SW 1271 (cell line): Measurements from ENCODE around the gene UGT1A8.
"Not testable (repeated sequence)": the region's sequence is repeated elsewhere in the genome, so short reads cannot be mapped to it uniquely, and the experiment has no call there.

Experiments
- DNase-seq, 2 experiments: peaks; one replicate each; lab custom pipeline; 2025; lab: John Stamatoyannopoulos, UW

UGT1A8 gene

DNA sequence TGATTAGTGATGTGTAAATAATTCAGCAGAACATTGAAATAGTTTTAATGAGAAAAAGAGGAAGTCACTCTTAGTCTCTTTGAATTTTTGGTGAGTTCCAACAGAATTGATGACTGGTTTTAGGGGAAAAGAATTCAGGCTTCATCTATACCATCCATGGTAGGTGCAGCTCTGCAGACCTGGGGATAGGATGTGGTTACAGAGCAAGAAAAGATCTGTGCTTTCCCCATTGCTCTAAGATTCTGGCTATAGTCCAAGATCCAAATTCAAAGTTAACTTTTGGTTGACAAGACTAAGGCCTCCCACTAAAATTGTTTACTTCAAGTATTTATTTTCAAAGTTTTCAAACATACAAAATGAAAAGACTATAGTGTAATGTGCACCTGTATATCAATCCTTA is 22.4 kb downstream of the UGT1A8 start:
- DNase-seq: no peak

DNA sequence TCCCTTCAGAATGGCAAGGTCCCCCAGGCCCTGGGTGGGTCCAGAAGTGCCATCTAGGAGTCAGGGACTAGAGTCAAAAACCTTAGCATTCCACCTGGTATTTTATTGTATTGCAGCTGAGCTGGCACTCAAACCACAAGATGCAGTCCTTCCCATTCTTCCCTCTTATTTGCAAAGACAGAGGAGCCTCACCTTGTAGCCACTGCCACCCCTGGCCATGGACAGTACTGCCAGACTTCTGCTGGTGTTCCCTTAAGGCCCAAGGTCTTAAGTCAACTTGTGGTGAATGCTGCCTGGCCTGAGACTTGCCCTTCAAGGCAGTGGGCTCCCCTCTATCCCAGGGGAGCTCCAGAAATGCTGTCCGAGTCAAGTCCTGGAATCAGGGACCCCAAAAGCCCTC is 25.7 kb downstream of the UGT1A8 start:
- peak in 1 of 2 experiments; percentile 2 for DNase-seq

DNA sequence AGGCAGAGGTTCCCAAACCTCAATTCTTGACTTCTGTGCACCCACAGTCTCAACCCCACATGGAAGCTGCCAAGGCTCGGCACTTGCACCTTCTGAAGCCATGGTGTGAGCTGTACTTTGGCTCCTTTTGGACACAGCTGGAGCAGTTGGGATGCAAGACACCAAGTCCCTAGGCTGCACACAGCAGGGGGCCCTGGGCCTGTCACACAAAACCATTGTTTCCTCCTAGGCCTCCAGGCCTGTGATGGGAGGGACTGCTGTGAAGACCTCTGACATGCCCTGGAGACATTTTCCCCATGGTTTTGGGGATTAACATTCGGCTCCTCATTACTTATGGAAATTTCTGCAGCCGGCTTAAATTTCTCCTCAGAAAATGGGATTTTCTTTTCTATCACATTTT is 28.6 kb downstream of the UGT1A8 start:
- DNase-seq: not testable (repeated sequence)

DNA sequence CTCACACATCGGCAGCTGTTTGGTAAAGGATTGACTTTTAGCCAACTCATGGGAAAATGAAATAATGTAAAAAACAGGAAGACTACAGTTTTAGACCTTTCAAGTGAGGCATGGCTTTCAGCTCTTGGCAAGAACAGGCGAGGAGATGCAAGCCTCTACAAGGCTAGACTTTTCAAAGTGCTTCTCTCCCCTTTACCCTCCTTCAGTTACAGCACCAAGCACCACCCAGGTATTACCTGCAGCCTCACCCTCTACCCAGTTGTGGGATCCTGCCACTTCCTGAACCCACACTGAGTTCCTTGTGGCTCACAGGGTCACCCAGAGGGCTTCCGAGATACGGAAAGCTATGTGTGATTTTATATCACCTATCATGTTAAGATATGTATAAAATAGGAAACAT is 33.5 kb downstream of the UGT1A8 start:
- DNase-seq: no peak

DNA sequence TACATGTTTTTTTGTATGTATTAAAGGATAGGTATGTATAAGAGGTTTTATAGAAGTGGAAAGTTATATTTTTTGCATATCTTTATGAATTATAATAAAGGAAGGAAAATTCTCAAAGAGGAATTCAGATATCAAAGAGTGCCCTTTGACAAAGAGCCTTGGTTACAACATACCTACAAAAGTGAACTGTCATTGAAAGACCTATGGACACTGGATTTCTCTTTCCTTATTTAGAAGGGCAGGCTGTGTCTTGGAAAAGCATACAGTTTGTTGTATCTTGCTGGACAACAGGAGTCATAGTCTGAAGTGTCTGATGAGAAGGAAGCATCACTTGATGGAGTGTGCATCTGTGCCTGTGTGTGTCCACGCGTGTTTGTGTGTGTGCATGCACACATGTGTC is 34.0 kb downstream of the UGT1A8 start:
- DNase-seq: no peak

DNA sequence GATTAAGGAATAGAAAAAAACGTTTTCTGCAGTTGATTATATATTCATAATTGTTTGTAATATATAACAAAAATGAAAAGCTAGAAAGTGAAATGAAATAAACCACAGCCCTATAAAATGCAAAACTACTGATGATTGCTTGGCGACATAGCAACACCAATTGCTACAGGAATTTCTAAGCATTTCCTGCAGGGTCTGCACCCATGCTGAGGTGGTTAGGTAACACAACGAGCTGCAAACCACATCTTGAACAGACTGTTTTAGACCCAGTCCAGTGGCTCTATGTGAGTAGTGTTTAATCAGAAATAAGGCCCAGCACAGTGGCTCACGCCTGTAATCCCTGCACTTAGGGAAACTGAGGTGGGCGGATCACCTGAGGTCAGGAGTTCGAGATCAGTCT is 37.1 kb downstream of the UGT1A8 start:
- no peak for DNase-seq

DNA sequence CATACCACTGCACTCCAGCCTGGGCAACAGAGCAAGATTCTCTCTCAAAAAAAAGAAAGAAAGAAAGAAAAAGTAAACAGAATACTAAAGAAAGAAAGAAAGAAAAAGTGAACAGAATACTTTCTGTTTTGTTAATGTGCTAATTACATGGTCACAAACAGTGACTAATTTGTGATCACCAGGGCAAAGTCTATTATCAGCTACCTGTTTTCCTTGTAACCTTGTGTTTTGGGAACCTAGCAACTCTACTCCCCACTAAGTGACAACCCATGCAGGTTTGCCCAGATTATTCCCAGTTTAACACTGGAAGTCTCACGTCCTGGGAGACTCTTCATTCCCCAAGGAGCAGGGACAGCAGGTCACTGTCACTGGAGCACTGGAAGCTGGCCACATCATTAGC is 37.6 kb downstream of the UGT1A8 start:
- no peak for DNase-seq

DNA sequence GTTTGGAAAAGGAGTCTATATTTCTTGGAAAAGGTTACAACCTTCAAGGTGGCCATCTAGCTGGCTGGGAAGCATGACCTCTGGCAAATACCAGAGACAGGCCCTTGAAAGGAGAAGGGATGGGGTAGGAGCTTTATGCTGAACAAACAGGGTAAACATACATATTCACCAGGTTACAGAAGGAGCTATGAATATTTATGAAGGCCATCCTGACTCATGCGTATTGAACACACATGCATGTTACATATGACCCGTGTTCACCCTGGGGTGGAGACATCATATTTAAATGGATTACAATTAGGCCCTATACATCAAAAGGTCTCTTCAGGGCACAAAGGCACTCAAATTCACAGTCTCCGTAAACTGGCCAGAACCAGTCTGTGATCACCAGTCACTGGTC is 38.5 kb downstream of the UGT1A8 start:
- not testable (repeated sequence) for DNase-seq

DNA sequence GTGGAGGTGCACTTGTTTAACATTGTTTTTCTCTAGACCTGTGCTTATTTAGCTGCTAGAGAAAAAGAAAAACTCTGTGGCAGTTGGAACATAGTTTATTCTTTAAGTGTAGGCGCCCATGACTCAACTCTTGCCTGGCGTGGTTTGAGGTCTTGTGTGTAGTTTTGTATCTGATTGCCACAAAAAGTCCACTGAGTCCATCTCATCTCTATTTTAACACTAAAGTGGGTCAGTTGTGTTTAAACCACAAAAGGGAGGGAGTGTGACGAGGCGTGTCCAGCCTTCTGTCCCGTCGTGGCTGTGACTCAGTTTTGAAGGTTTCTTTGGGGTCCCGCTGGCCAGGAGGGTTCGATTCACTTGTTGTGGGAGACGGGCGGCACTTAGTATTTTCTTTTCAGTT is 39.0 kb downstream of the UGT1A8 start:
- DNase-seq: no peak

DNA sequence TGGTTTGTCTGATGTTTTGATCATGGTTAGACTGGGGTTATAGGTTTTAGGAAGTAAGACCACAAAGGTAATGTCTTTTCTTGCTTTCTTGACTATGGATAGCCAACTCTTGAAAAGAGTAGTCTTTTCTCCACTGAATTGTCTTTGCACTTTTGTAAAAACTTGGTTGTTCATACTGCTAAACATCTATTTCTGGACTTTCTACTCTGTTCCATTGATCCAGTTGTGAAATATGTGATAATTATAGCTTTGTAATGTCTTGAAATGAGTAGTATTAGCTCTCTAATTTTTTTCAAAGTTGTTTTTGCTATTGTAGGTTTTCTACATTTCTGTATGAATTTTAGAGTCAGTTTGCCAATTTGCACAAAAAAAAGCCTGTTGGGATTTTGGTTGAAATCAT is 41.2 kb downstream of the UGT1A8 start:
- DNase-seq: no peak

DNA sequence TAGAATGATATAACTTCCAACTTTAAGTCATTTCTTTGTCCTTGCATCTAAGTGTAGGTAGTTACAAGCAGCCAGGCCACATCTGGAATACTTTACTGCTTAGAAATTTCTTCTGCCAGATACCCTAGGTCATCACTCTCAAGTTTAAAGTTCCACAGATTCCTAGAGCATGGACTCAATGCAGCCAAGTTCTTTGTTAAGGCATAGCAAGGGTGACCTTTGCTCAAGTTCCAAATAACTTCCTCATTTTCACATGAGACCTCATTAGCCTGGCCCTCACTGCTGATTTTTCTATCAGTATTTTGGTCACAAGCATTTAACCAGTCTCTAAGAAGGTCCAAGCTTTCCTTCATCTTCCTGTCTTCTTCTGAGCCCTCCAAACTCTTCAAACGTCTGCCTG is 46.5 kb downstream of the UGT1A8 start:
- DNase-seq: no peak

DNA sequence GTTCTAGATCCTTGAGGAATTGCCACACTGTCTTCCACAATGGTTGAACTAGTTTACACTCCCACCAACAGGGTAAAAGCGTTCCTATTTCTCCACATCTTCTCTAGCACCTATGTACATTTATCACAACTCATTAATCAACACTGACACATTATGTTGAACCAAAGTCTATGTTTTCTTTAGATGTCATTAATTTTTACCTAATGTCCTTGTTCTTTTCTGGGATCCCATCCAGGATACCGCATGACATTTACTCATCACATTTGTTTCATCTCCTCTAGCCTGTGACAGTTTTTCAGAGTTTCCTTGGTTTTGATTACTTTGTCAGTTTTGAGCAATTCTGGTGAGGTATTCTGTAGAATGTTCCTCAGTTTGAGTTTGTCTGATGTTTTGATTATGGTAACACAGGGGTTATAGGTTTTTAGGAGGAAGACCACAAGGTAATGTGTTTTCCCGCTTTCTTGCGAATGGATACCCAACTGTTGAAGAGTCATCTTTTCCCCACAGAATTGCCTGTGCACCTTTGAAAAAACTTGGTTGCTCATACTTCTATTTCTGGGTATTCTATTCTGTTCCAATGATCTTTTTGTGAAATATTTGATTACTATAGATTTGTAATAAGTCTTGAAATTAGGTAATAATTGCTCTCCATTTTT is 51.3 kb downstream of the UGT1A8 start:
- DNase-seq: no peak

DNA sequence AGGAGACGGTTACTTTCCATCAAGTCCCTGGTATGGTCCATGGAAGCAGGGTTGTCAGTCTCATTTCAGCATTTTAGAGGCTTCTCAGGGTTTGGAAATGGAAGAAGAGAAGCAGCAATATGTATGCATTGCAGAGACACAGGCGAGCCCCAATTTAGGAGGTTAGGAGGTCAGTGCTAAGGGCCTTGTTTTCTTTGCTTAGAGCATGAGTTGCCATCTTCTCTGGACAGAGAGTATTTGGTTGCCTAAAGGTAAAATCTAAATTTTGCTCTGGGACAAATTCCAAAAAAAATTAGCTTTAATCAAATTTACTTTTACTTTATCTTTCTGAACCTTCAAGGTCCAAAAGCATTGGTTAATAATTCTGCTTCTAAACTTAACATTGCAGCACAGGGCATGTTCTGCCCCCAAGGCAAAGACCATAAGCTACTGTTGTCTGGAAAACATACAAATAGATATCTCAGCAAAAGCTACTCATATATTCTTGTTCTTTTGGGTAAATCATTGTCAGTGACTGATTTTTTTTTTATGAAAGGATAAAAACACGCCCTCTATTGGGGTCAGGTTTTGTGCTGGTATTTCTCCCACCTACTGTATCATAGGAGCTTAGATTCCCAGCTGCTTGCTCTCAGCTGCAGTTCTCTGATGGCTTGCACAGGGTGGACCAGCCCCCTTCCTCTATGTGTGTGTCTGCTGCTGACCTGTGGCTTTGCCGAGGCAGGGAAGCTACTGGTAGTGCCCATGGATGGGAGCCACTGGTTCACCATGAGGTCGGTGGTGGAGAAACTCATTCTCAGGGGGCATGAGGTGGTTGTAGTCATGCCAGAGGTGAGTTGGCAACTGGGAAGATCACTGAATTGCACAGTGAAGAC is 54.1 kb downstream of the UGT1A8 start, which contains the start of gene UGT1A9:
TSS of gene UGT1A9 (plus strand) at position 609 of the 872 bp plus-strand sequence. CDS start at position 646, 37 bp downstream.
- no peak for DNase-seq

DNA sequence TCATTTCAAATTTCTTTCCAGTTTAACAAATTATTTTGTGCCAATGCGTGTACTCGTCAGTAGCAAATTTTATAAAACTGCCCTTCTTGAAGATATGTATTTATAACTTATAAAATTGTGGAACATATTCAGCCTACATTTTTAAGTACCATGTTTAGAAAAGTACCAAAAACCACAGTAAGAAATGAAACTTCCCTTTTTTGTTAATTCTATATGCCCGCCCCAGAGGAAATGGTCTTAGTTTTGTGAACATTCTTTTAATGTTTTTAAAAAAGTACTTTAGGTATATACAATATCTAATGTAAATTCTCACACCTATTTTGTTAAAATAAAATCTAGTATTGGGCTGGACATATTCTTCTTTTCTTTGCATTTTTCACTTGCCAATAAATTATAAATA is 55.5 kb downstream of the UGT1A8 start:
- DNase-seq: no peak

DNA sequence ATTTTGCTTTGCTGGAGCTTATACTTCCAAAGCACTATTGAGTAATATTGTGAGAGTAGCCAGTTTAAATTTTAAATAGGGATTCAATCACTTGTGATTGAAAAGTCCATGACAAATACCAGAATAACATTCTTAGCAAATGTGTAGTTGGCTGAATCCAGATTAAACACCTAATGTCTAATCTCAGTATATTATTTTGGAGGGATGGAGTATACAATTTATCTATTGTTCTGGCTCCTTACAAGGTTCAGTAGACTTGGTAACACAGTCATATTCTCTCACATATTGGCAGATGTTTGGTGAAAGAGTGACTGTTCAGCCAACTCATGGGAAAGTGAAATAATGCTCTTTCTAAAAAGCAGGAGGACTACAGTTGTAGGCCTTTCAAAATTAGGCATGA is 56.5 kb downstream of the UGT1A8 start:
- DNase-seq: no peak

DNA sequence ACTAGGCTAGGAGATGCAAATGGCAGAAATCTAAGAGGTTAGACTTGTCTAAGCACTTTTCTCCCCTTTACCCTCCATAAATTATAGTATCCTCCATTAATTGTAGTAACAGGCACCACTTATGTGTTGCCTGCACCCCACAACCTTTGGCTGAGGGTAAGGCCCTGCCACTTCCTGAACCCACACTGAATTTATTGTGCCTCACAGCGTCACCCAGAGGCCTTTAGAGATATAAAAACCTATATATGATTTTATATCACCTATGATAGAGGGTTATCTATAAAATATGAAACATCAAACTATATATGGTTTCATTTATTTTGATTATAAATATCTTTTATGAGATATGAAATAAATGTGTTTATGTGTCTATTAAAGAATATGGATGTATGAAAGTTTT is 56.9 kb downstream of the UGT1A8 start:
- DNase-seq: no peak

DNA sequence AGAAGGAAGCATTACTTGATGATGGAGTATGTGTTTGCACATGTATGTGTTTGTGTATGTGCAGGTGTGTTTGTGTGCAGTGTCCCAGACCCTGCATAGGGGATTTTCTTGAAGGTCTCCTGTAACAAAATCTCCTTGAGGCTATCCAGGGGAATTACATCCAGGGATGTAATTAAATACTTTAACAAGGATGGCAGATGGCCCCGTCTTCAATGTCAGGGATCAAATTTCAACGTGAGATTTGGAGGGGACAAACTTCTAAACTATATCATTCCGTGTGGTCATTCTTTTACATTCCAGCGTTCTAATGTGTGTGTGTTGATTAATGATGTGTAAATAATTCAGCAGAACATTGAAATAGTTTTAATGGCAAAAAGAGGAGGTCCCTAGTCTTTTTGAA is 57.6 kb downstream of the UGT1A8 start:
- DNase-seq: no peak

DNA sequence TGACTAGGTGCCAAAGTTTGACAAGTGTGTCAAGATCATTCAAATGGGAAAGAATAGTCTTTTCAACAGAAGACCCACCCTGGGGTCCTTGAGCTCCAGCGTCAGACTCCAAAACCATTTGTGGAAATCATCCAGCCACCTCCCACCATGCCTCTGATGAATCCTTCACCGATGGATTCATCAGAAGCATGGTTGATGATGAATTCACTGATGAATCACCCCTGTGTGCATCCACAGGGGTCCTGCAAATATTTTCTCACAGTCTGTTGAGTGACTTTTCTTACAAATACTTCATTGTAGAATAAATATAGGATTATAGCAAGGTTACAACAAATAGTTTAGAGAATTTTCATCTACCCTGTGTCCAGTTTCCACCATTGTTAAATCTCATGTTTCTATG is 58.6 kb downstream of the UGT1A8 start:
- no peak for DNase-seq

DNA sequence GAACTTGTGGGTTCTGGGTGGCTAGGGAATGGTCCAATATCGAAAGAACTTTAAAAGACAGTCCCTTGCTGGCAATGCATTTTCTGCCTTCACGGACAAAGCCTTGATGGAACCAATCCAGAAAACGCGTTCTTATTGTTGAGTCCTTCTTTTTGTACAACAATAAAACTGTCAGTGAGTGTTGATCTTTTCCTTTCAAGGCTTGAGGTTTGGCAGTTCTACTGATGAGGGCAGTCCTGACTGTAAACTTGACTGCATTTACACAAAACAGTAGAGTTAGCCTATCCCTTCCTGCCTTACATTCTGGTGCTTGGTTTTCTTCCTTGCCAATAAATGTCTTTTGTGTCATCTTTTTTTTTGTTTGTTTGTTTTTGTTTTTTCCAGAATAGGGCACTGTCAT is 61.8 kb downstream of the UGT1A8 start:
- no peak for DNase-seq

DNA sequence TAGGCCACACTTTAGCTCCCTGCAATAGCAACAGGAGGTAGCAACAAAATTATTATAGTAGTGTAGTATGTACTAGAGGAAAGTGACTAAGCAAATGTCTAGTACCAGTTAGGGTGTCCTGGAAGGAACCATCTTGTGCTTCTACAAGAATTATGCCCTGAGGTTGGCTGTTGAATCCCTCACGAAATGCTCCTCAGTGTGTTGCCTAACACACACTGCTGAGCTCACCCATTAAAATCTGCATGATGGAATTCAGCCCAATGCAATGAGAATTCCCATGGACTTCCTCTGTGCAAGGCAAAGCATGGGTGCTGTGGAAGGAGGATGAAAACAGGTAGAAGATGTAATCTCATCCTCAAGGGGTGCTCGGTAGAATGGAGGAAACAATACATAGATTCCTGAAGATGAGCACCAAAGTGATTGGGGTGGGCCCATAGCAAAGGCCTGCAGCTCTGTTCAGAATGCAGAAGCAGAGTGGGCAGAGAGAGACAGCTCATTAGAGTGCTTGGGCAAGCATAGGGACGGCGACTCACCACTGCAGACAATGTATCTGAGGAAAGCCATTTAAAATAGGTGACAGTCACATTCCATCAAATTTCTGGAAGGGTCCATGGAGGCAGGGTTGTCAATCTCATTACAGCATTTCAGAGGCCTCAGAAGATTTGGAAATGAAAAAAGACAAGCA is 63.1 kb downstream of the UGT1A8 start:
- no peak for DNase-seq

DNA sequence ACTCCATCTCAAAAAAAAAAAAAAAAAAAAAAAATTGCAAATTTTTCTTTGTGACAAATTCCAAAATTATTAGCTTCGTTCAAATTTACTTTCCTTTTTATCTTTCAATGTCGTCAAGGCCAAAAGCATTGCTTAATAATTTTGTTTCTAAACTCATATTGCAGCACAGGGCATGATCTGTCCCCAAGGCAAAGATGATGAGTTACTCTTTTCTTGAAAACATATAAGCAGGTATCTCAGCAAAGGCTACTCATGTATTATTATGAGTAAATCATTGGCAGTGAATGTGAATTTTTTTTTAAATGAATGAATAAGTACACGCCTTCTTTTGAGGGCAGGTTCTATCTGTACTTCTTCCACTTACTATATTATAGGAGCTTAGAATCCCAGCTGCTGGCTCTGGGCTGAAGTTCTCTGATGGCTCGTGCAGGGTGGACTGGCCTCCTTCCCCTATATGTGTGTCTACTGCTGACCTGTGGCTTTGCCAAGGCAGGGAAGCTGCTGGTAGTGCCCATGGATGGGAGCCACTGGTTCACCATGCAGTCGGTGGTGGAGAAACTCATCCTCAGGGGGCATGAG is 64.2 kb downstream of the UGT1A8 start, which contains the start of gene UGT1A7:
TSS of gene UGT1A7 (plus strand) at position 381 of the 579 bp plus-strand sequence. CDS start at position 418, 37 bp downstream.
- no peak for DNase-seq

DNA sequence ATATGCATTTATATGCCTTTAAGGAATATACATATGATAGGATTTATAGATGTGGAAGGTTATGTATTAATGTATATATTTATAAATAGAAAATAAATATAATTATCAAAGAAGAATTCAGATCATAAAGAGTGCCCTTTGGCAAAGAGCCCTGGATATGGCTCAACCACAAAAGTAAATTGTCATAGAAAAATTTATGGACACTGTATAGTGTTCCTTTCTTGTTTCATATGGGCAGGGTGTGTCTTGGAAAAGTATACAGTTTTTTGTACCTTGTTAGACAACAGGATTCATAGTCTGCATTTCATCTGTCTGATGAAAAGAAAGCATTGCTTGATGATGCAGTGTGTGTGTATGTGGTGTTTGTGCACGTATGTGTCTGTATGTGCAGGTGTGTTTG is 67.2 kb downstream of the UGT1A8 start:
- no peak for DNase-seq
